Type B pancreatic cell (in vitro differentiated cells): ENCODE measurements around the gene SEMA5A. TPM values are rescaled to one million over a fixed set of nuclear protein-coding genes. Genes with fewer than 3 reads are reported as not detected.

Experiments used
- DNase-seq: peaks from one replicate; pipeline ENCODE4 v3.0.0; 2021; ENCODE audit warnings: mixed read lengths; ENCODE audit not compliant: unreplicated experiment; ENCODE audit errors: extremely low spot score
- H3K27ac Mint-ChIP-seq: 2 replicates; pipeline ENCODE4 v1.8.0; 2021; ENCODE audit warnings: mild to moderate bottlenecking, mixed read lengths
- H3K27me3 Mint-ChIP-seq: 2 replicates; pipeline ENCODE4 v1.8.0; 2021; ENCODE audit warnings: mixed read lengths
- H3K36me3 Mint-ChIP-seq: 2 replicates; pipeline ENCODE4 v1.8.0; 2021; ENCODE audit warnings: mixed read lengths
- H3K4me1 Mint-ChIP-seq: one replicate; pipeline ENCODE4 v1.8.0; 2021; ENCODE audit warnings: mixed read lengths; ENCODE audit not compliant: unreplicated experiment
- H3K4me3 Mint-ChIP-seq: 2 replicates; pipeline ENCODE4 v1.8.0; 2021; ENCODE audit warnings: mild to moderate bottlenecking, mixed read lengths
- H3K9me3 Mint-ChIP-seq: 2 replicates; pipeline ENCODE4 v1.8.0; 2021; ENCODE audit warnings: mixed read lengths
- total RNA-seq: library from RNA; stranded (reverse); gene quantifications from 2 replicates; pipeline ENCODE4 v1.2.1, GENCODE V29; 2021; ENCODE audit warnings: low replicate concordance
- TF ChIP-seq, protein P1 (sequence below): fragments of 200-600 bp; sonication (generic); conservative IDR thresholded peaks from 2 replicates; pipeline ENCODE4 v1.5.0; 2021; ENCODE audit warnings: antibody characterized with exemption, mild to moderate bottlenecking

Gene SEMA5A
- total RNA-seq, 1 donor from 2014 or later = 92.9 TPM

DNA sequence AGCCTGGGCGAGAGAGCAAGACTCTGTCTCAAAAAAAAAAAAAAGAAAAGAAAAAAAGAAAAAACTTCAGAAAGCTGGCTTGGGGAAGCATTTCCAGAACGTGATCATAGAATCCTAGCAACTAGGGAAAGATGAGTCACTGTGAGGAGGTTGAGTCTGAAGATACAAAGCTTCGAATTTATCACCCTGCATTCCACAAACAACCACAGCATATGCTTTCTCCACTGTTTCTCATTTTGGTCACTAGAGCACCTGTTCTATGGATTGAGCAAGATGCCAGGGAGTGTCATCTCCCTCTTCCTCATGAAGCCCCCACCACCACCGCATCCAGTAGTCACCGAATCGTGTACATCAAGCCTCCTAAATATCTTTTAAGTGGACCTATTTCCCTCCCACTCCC is 37.9 kb downstream of the SEMA5A start:
- Mint-ChIP-seq H3K4me3 (no peak overlapping the region), H3K4me1 (peaks cover 6% of the 10 kb centered on the region), H3K9me3 (peaks cover 6% of the 10 kb centered on the region), H3K36me3 (peaks cover 22% of the 10 kb centered on the region), H3K27ac (no peak overlapping the region), H3K27me3 (no peaks in the 10 kb centered on the region)
- TF ChIP-seq, protein P1, sequence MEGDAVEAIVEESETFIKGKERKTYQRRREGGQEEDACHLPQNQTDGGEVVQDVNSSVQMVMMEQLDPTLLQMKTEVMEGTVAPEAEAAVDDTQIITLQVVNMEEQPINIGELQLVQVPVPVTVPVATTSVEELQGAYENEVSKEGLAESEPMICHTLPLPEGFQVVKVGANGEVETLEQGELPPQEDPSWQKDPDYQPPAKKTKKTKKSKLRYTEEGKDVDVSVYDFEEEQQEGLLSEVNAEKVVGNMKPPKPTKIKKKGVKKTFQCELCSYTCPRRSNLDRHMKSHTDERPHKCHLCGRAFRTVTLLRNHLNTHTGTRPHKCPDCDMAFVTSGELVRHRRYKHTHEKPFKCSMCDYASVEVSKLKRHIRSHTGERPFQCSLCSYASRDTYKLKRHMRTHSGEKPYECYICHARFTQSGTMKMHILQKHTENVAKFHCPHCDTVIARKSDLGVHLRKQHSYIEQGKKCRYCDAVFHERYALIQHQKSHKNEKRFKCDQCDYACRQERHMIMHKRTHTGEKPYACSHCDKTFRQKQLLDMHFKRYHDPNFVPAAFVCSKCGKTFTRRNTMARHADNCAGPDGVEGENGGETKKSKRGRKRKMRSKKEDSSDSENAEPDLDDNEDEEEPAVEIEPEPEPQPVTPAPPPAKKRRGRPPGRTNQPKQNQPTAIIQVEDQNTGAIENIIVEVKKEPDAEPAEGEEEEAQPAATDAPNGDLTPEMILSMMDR = no peak
- no peak for DNase-seq

DNA sequence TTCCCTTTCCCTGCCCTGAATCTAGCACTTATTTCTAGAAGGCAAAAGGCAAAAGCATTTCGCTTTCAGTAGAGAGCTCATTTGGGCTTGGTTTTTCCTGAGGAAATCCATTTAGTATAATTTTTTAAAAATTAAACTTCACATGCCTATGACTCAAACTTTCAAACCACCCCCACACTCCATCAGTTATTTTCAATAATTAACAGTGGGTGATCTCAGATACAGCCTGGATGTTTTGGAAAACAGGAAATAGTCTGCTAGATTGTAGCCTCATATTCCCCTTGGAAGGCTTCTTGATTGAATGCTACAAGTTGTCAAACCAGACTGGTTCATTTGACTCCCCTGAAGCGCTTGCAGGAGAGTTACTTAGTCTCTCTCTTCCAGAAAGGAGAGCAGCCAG is 40.6 kb downstream of the SEMA5A start:
- Mint-ChIP-seq H3K4me3 (no peak overlapping the region), H3K36me3 (peaks cover 28% of the 10 kb centered on the region), H3K27me3 (no peaks in the 10 kb centered on the region), H3K4me1 (peaks cover 12% of the 10 kb centered on the region), H3K9me3 (peaks cover 6% of the 10 kb centered on the region), H3K27ac (no peak overlapping the region)
- no peak for DNase-seq
- TF ChIP-seq, protein P1 = no peak

DNA sequence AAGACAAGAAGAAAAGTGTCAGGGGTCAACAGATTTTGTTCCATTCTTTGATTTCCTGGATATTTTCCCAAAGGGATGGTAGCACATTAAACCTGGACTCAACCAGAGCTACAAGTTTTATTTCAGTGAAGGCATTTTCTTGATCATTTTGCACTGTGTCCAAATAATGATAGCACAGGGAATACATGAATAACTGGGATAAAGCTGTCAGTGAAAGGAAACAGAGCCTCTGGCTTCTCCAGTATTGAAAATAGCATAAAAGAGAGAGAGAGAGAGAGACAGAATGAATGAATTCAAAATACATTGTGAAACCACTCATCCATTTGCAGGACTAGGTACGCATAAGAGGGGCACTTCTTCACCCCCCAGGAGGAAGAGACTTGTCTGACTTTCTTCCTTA is 43.0 kb downstream of the SEMA5A start:
- Mint-ChIP-seq H3K4me1 (peaks cover 12% of the 10 kb centered on the region), H3K27me3 (no peaks in the 10 kb centered on the region), H3K4me3 (no peak overlapping the region), H3K27ac (no peak overlapping the region), H3K36me3 (peaks cover 25% of the 10 kb centered on the region), H3K9me3 (no peaks in the 10 kb centered on the region)
- TF ChIP-seq, protein P1 = no peak
- no peak for DNase-seq

DNA sequence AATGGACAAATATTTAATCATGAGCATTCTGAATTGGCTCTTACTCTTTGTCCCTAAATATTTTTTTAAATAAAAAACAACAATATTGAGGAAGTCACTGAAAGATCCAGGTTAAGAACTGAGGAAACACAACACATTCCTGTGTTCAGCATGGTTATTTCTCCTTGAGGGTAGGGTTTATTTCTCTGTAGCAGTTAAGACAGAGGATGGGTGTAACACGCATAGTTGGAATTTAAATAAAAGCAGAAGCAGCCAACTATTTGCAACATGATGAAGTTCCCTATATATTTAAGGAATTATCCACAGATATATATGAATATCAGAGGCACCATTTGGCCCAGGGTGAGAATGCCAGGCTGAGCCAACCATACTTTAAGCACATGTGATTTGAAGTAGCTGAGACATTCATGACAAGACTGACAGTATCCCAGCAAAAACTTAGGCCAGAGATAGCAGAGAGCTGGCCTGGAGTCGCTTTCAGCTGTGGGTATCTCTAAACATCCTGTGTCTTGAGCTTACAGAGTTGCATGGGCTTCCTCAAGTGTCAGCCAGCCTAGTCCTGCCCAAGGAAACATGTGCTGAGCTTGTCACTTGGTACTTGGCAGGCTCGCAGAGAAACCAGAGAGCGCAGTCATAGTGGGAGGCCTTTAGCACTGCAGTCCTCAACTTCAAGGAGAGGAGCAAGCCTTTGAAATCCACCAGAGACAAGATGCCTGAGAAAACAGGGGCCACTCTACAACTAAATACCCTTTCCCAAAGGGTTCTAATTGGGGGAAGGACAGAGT is 43.6 kb downstream of the SEMA5A start:
- peaks cover 25% of the 10 kb centered on the region for H3K36me3 Mint-ChIP-seq
- H3K4me1 Mint-ChIP-seq = peaks cover 12% of the 10 kb centered on the region

DNA sequence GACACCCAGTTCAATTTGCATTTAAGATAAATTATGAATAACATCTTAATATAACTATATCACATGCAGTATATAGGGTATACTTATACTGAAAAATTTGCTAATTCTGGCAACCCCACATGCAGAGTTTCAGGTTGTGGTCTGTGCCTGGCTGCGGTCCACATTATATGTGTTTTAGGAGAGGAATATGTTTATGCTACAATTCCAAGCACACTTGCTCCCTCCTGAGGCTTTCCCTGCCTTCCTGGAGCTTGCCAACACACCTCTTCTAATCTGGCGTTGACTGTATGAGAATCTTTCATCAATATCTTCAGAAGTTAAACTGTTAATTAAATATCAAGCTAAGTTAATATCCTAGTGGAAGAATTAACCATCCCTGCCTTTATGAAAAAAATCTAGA is 45.2 kb downstream of the SEMA5A start:
- no peak for DNase-seq
- H3K4me1 Mint-ChIP-seq = peaks cover 15% of the 10 kb centered on the region
- no peaks in the 10 kb centered on the region for H3K9me3 Mint-ChIP-seq
- H3K4me3 Mint-ChIP-seq = no peak overlapping the region
- H3K27ac Mint-ChIP-seq = no peak overlapping the region
- peaks cover 25% of the 10 kb centered on the region for H3K36me3 Mint-ChIP-seq
- TF ChIP-seq, protein P1 = no peak
- H3K27me3 Mint-ChIP-seq = no peaks in the 10 kb centered on the region

More for the DNA sequence above, 43.6 kb downstream of the SEMA5A start:
- TF ChIP-seq, protein P1 = no peak
- no peaks in the 10 kb centered on the region for H3K9me3 Mint-ChIP-seq
- H3K4me3 Mint-ChIP-seq = no peak overlapping the region
- H3K27ac Mint-ChIP-seq = no peak overlapping the region
- no peak for DNase-seq
- no peaks in the 10 kb centered on the region for H3K27me3 Mint-ChIP-seq
